Measurements from ENCODE around the gene BTBD2. TPM values are rescaled to one million over a fixed set of nuclear protein-coding genes. Genes with fewer than 3 reads are reported as not detected.

The BTBD2 gene
- total and polyA plus RNA-seq, 2 experiments from 2014 or later = 23.8 to 130 TPM

Small RNAs within 50 kb of the gene (small RNA-seq; reads per million reads assigned to genes)
- gene AC007136.1 (ENCODE audit: low replicate concordance) = not detected

Other genes with a start within 250 kb of the BTBD2 start
- gene ATP8B3, start 203.4 kb downstream of the BTBD2 start, total RNA-seq (2014; rRNA removed; shearing (Covaris generic)) = 2.8 and 6.0 TPM in 2 replicates
- gene ATP8B3, start 203.4 kb downstream of the BTBD2 start, polyA plus RNA-seq (2016; fragmentation: Nextera tagmentation; extraction: Ambion mirVana) = 1.7 and 2.1 TPM in 2 replicates
- gene REXO1, start 167.2 kb downstream of the BTBD2 start, total RNA-seq (2014; rRNA removed; shearing (Covaris generic)) = 28.4 and 90.1 TPM in 2 replicates
- gene REXO1, start 167.2 kb downstream of the BTBD2 start, polyA plus RNA-seq (2016; fragmentation: Nextera tagmentation; extraction: Ambion mirVana) = 20.2 and 23.5 TPM in 2 replicates
- gene KLF16, start 152.1 kb downstream of the BTBD2 start, total RNA-seq (2014; rRNA removed; shearing (Covaris generic)) = 20.2 and 22.0 TPM in 2 replicates
- 8.9 and 12.3 TPM in 2 replicates for gene KLF16, start 152.1 kb downstream of the BTBD2 start, polyA plus RNA-seq (2016; fragmentation: Nextera tagmentation; extraction: Ambion mirVana)
- 68.8 and 99.9 TPM in 2 replicates for gene ABHD17A, start 130.2 kb downstream of the BTBD2 start, total RNA-seq (2014; rRNA removed; shearing (Covaris generic))
- 34.2 and 37.1 TPM in 2 replicates for gene ABHD17A, start 130.2 kb downstream of the BTBD2 start, polyA plus RNA-seq (2016; fragmentation: Nextera tagmentation; extraction: Ambion mirVana)
- gene ADAT3, start 110.3 kb downstream of the BTBD2 start, total RNA-seq (2014; rRNA removed; shearing (Covaris generic)) = 10.6 and 12.4 TPM in 2 replicates
- 7.8 and 7.9 TPM in 2 replicates for gene ADAT3, start 110.3 kb downstream of the BTBD2 start, polyA plus RNA-seq (2016; fragmentation: Nextera tagmentation; extraction: Ambion mirVana)
- gene SCAMP4, start 110.3 kb downstream of the BTBD2 start, total RNA-seq (2014; rRNA removed; shearing (Covaris generic)) = 87.0 and 106 TPM in 2 replicates
- gene SCAMP4, start 110.3 kb downstream of the BTBD2 start, polyA plus RNA-seq (2016; fragmentation: Nextera tagmentation; extraction: Ambion mirVana) = 35.5 and 39.4 TPM in 2 replicates
- 113 and 147 TPM in 2 replicates for gene CSNK1G2, start 74.5 kb downstream of the BTBD2 start, total RNA-seq (2014; rRNA removed; shearing (Covaris generic))
- 39.6 and 55.9 TPM in 2 replicates for gene CSNK1G2, start 74.5 kb downstream of the BTBD2 start, polyA plus RNA-seq (2016; fragmentation: Nextera tagmentation; extraction: Ambion mirVana)
- 123 and 159 TPM in 2 replicates for gene MKNK2, start 35.5 kb upstream of the BTBD2 start, total RNA-seq (2014; rRNA removed; shearing (Covaris generic))
- gene MKNK2, start 35.5 kb upstream of the BTBD2 start, polyA plus RNA-seq (2016; fragmentation: Nextera tagmentation; extraction: Ambion mirVana) = 71.0 and 106 TPM in 2 replicates
- 5.9 and 9.4 TPM in 2 replicates for gene MOB3A, start 80.6 kb upstream of the BTBD2 start, total RNA-seq (2014; rRNA removed; shearing (Covaris generic))
- 2.9 TPM in 2 replicates for gene MOB3A, start 80.6 kb upstream of the BTBD2 start, polyA plus RNA-seq (2016; fragmentation: Nextera tagmentation; extraction: Ambion mirVana)
- 2.2 and 2.6 TPM in 2 replicates for gene IZUMO4, start 81.2 kb upstream of the BTBD2 start, total RNA-seq (2014; rRNA removed; shearing (Covaris generic))
- 0.57 and 0.82 TPM in 2 replicates for gene IZUMO4, start 81.2 kb upstream of the BTBD2 start, polyA plus RNA-seq (2016; fragmentation: Nextera tagmentation; extraction: Ambion mirVana)
- gene AP3D1, start 135.9 kb upstream of the BTBD2 start, total RNA-seq (2014; rRNA removed; shearing (Covaris generic)) = 205 and 236 TPM in 2 replicates
- gene AP3D1, start 135.9 kb upstream of the BTBD2 start, polyA plus RNA-seq (2016; fragmentation: Nextera tagmentation; extraction: Ambion mirVana) = 101 and 117 TPM in 2 replicates
- gene DOT1L, start 148.2 kb upstream of the BTBD2 start, total RNA-seq (2014; rRNA removed; shearing (Covaris generic)) = 23.4 and 40.6 TPM in 2 replicates
- 25.5 and 31.0 TPM in 2 replicates for gene DOT1L, start 148.2 kb upstream of the BTBD2 start, polyA plus RNA-seq (2016; fragmentation: Nextera tagmentation; extraction: Ambion mirVana)
- gene PLEKHJ1, start 220.6 kb upstream of the BTBD2 start, total RNA-seq (2014; rRNA removed; shearing (Covaris generic)) = 175 and 210 TPM in 2 replicates
- gene PLEKHJ1, start 220.6 kb upstream of the BTBD2 start, polyA plus RNA-seq (2016; fragmentation: Nextera tagmentation; extraction: Ambion mirVana) = 142 and 146 TPM in 2 replicates
- 79.1 and 128 TPM in 2 replicates for gene SF3A2, start 221.1 kb upstream of the BTBD2 start, total RNA-seq (2014; rRNA removed; shearing (Covaris generic))
- gene SF3A2, start 221.1 kb upstream of the BTBD2 start, polyA plus RNA-seq (2016; fragmentation: Nextera tagmentation; extraction: Ambion mirVana) = 67.7 and 76.0 TPM in 2 replicates
- 2.6 and 6.8 TPM in 2 replicates for gene AMH, start 233.6 kb upstream of the BTBD2 start, total RNA-seq (2014; rRNA removed; shearing (Covaris generic))
- 1.4 and 1.9 TPM in 2 replicates for gene AMH, start 233.6 kb upstream of the BTBD2 start, polyA plus RNA-seq (2016; fragmentation: Nextera tagmentation; extraction: Ambion mirVana)
- 2.4 and 4.5 TPM in 2 replicates for gene JSRP1, start 240.7 kb upstream of the BTBD2 start, total RNA-seq (2014; rRNA removed; shearing (Covaris generic))
- 3.1 and 3.7 TPM in 2 replicates for gene JSRP1, start 240.7 kb upstream of the BTBD2 start, polyA plus RNA-seq (2016; fragmentation: Nextera tagmentation; extraction: Ambion mirVana)